Measurements from ENCODE around the gene MLLT6.

DNA sequence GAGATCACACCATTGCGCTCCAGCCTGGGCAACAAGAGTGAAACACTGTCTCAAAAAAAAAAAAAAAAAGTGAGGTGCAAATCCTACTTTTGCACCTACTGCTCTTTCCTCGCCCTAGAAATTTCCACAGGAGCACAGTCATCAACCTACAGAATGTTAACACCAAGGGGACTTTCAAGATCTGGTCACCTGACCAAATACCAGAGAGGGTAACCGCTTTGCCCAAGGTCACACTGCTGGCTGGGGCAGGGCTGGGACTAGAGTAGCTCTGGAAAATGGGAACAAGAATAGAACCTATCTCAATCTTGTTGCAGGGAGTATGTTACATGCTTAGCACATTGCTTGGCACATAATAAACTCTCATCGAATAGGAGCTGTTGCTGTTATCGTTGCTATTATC lies 6.3 kb upstream of the MLLT6 start:
- TF ChIP-seq CTCF (IDR thresholded peaks at IDR 0.05), result no peak
- no peak for TF ChIP-seq POLR2A (IDR thresholded peaks at IDR 0.05)
